Measurements from ENCODE around the gene TLE4.
"Not testable (repeated sequence)": the region's sequence is repeated elsewhere in the genome, so short reads cannot be mapped to it uniquely, and the experiment has no call there.

The TLE4 gene

DNA sequence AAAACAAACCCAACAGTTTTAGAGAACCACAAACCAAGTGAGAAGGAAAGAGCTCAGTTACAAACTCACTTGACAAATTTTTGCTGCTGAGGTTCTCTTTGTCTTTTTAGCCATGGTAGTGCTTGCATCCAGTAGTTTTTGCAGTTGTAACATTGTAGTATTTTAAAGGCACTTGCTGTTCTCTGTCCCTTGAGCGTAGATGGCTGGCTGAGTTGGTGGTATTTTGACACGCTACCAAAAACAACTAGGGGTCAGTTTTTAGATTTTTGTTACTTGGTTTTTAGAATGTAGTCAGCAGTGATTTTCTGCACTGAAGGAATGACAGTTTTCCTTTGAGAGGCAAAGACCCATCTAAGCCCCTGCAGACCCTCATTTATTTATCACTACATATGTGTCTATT lies 58.0 kb downstream of the TLE4 start:
- DNase-seq (ENCODE audit: low read depth) = no peak
- H3K4me3 ChIP-seq (ENCODE audit: low read depth, low read length) = no peak overlapping the region

- H3K4me3 ChIP-seq (ENCODE audit: low read depth, low read length) = no peak overlapping the region
- DNase-seq (ENCODE audit: low read depth) = no peak
These were observed 59.0 kb downstream of the TLE4 start for GRCh38 chr9:79630521-79631403.

GRCh38 chr9:79632060-79632459 lies 60.3 kb downstream of the TLE4 start:
- H3K4me3 ChIP-seq (ENCODE audit: low read depth, low read length) = no peak overlapping the region
- DNase-seq (ENCODE audit: low read depth) = no peak

DNA sequence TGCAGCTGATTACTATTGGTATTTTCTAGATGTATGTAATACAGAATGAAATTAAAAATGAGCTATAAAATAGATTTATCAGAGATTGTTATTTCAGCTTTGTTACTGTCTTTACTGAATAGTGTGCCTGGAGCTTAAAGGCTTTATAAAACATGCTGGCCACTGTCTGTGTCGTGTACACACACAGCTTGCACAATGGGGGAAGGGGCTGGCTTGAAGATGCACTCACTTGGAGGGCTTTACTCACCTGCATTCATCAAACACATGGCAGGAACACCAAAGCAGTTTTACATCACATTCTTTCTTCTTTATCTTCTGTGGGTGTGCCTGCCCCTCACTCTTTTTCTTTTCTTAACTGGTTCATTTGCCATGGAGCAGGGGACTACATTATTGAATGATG lies 60.9 kb downstream of the TLE4 start:
- no peak for DNase-seq (ENCODE audit: low read depth)
- H3K4me3 ChIP-seq (ENCODE audit: low read depth, low read length) = no peak overlapping the region

DNA sequence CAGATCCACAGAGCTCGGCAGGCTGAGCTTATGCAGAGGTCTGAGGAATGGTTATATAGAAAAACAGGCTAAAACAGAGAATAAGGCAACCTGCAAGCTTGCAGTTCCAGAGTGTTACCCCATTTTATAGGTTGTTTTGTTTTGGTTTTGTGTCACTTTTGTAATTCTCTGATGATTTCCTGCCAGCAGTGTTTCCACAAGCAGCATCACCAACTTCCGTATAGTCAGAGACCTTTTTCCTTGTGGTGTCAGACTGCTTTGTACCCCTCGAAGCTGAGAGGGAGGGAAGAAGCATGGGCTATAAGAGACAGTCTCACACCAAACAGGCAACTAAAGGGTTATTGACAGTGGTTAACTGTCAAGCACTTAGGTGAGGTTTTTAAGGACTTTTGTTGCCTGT lies 61.8 kb downstream of the TLE4 start:
- H3K4me3 ChIP-seq (ENCODE audit: low read depth, low read length) = no peak overlapping the region
- DNase-seq (ENCODE audit: low read depth) = no peak

DNA sequence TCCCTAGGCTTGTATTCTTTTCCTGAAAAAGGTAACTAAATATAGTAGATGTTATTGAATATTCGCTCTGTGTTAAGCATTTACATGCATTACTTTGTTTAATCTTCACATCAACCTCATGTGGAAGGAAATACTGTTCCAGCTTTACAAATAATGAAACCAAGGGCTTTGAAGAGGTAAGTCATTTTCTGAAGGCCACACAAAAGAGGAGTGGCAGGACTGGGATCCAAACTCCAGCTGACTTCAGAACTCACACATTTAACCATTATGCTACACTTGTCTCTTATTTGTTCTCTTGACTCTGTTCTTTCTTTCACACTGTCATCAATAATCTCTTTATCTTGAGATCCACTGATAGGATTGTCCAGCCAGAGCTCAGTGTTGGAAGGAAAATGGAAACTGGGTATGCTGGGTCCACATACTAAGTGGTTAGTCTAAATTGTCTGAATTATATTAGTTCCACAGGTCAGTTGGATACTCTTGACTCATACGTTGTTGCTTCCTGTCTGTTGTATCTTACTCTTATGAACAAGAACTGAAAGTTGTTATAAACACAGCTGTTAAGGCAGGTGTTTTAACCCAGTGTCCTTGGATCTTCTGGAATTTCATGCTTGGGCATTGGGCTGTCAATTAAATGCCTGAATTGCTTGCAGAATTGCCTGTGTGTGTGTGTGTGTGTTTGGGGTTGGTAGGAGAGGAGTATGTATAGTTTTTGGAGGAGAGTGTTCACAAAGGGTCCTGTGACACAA lies 65.6 kb downstream of the TLE4 start:
- no peak overlapping the region for H3K4me3 ChIP-seq (ENCODE audit: low read depth, low read length)
- no peak for DNase-seq (ENCODE audit: low read depth)

DNA sequence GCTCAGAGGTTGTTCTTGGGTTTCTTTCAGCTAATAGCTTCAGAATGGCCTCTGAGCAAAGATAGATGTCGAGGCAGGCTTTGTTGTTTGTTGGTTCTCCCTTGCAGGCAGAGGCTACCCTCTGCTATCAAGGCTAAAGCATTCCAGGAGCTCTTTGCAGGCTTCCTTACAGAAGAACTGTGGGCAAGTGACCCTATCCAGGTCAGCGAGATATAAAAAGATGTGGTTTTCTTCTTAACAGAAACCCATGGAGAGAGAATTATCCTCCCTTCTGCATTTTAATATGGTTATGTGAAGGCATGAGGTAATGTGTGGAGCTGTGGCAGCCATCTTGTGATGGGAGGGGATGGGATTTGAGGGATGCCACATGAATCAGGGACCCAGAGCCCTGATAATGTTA lies 67.0 kb downstream of the TLE4 start:
- no peak for DNase-seq (ENCODE audit: low read depth)

DNA sequence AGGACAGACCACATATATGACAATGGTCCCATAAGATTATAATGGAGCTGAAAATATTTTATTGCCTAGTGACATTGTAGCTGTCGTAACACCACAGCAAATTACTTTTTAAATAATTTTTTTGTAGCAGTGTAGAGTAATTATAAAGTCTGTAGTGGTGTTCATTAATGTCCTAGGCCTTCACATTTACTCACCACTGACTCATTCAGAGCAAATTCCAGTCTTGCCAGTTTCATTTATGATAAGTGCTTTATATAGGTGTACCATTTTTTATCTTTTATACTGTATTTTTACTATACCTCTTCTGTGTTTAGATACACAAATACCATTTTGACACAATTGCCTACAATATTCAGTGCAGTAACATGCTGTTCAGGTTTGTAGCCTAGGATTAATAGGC lies 67.6 kb downstream of the TLE4 start:
- H3K4me3 ChIP-seq (ENCODE audit: low read depth, low read length) = no peak overlapping the region
- DNase-seq (ENCODE audit: low read depth) = no peak

More for the DNA sequence above, 67.0 kb downstream of the TLE4 start:
- H3K4me3 ChIP-seq (ENCODE audit: low read depth, low read length) = no peak overlapping the region

GRCh38 chr9:79640067-79640466 lies 68.3 kb downstream of the TLE4 start:
- H3K4me3 ChIP-seq (ENCODE audit: low read depth, low read length); DNase-seq (ENCODE audit: low read depth): not testable (repeated sequence)

GRCh38 chr9:79641070-79641469 lies 69.3 kb downstream of the TLE4 start:
- DNase-seq (ENCODE audit: low read depth) = no peak
- no peak overlapping the region for H3K4me3 ChIP-seq (ENCODE audit: low read depth, low read length)

DNA sequence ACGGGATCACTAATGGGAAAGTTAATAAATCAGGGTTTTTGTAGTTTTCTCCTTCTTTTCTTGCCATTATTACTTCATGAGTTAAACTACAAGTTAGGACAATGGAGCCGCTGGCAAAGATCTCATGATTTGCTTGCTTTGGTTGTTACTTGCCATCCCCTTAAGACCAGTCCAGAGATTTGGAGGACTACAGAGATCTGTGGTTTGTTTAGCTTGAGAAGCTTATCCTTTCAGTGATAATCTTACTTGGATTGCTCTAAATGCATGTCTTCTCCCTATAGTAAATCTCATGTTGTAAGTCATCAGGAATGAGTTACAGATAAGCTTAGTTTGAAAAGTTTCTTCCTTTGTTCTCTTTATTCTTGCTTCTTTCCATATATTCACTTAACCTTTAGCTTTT lies 70.9 kb downstream of the TLE4 start:
- H3K4me3 ChIP-seq (ENCODE audit: low read depth, low read length) = no peak overlapping the region
- no peak for DNase-seq (ENCODE audit: low read depth)

DNA sequence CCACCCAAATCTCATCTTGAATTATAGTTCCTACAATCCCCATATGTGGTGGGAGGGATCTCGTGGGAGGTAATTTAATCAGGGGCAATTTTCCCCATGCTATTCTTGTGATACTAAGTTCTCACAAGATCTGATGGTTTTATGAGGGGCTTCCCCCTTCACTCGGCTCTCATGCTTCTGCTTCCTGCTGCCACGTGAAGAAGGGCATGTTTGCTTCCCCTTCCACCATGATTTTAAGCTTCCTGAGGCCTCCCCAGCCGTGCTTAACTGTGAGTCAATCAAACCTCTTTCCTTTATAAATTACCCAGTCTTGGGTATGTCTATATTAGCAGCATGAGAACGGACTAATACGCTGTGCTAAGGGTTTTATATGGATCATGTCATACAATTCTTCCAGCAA lies 72.3 kb downstream of the TLE4 start:
- H3K4me3 ChIP-seq (ENCODE audit: low read depth, low read length) = no peak overlapping the region
- no peak for DNase-seq (ENCODE audit: low read depth)

- no peak overlapping the region for H3K4me3 ChIP-seq (ENCODE audit: low read depth, low read length)
- DNase-seq (ENCODE audit: low read depth) = no peak
These were observed 72.8 kb downstream of the TLE4 start for GRCh38 chr9:79644601-79645000.

DNA sequence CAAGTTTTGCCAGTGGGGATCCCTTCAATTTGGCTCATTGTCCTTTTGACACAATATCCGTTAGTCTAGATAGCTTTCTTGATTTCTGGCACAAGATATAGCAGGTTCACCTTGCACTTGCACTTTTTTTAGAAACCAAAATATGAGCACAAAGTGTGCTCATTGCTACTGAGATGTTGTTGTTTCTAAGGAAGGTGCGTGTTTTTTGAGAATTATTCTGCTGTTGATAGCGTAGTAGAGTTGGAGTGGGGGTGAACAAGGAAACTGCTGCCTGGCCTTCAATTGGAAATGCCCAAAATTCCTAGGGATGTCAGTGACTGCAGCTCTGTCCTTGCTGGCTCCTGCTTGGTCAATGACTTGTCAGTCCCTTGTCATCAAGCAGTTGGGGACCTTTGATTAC lies 73.3 kb downstream of the TLE4 start:
- no peak overlapping the region for H3K4me3 ChIP-seq (ENCODE audit: low read depth, low read length)

GRCh38 chr9:79646096-79646495 lies 74.3 kb downstream of the TLE4 start:
- H3K4me3 ChIP-seq (ENCODE audit: low read depth, low read length) = no peak overlapping the region
- no peak for DNase-seq (ENCODE audit: low read depth)

More for the DNA sequence above, 73.3 kb downstream of the TLE4 start:
- no peak for DNase-seq (ENCODE audit: low read depth)

DNA sequence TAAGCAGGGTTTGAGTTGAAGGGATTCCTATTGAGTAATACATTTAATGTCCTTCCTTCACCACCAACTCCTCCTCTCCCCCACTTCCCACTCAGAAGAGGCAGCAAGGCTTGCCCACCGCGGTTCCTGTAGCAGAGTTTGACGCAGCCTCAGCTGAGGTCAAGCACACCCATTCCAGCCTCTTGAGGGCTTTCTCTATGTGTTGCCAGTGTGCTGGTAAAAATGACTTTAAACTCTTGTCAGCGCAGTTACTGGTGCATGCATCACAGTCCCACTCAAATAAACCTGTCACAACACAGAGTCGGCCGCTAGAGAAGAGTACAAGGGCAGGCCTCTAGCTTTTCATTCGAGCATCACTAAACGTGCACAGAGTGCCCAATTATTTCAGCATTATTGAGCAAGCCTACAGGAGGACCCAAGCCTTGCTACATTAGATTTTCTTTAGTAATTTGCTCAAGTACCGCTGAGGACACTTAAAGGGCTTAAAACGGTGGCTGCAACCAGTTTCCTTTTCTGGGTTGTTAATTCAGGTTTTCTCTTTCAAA lies 79.6 kb downstream of the TLE4 start:
- H3K4me3 ChIP-seq (ENCODE audit: low read depth, low read length) = no peak overlapping the region
- DNase-seq (ENCODE audit: low read depth) = no peak

DNA sequence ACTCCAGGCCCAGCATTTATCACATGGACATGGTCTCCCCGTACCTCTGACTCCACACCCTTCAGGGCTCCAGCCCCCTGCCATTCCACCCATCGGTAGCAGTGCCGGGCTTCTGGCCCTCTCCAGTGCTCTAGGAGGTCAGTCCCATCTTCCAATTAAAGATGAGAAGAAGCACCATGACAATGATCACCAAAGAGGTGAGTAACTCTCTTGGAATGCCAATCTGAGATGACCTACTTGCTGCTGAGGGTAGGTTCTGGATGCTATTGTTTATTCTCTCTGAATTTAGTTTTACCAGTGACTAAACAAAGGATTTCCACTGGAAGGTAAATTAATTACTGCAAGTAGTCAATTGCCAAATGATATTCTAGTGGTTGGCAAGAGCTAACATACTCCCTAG lies 80.8 kb downstream of the TLE4 start:
- no peak for DNase-seq (ENCODE audit: low read depth)
- H3K4me3 ChIP-seq (ENCODE audit: low read depth, low read length) = no peak overlapping the region

DNA sequence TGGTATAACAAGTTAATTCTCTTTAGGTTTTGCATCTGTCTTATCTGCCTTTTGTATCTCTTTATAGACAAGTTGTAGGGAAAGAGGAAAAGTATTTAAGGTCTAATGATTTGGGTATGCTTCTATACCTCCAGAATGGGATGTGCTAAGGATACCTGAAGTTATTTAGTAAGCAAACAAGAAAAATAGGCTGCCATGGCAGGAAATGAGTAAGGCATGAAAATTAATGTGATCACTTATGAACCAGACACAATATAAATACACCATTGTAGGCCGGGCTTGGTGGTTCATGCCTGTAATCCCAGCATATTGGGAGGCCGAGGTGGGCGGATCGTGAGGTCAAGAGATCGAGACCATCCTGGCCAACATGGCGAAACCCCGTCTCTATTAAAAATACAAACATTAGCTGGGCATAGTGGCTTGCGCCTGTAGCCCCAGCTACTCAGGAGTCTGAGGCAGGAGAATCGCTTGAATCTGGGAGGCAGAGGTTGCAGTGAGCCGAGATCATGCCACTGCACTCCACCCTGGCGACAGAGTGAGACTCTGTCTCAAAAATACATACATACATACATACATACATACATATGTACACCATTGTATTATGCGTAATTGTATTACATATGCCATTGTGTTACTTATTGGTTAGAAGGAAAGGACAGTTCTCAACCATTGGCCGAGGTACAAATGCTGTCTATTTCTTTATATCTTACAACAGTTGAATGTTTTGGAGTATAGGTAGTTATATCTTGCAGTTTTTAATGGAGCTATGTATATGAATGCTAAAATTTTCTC lies 83.0 kb downstream of the TLE4 start:
- not testable (repeated sequence) for H3K4me3 ChIP-seq (ENCODE audit: low read depth, low read length)

DNA sequence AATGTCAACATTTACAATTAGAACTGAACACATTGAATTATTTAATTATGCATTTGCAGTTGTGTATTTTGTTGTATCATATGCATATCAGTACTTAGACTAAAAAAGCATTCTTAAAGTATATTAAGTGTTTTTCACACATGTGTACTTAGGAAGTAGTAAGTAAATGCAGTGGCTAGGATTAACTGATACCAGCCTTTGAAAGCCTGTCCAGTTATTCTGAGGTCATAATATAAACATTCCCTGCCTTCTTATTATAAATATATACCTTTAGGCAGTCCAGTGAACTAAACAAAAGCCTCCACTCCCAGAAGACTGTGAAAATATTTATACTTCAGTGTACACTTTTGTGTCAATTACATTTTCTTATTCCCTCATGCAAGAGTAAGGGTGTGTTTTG lies 83.8 kb downstream of the TLE4 start:
- H3K4me3 ChIP-seq (ENCODE audit: low read depth, low read length) = no peak overlapping the region

More for the DNA sequence above, 83.0 kb downstream of the TLE4 start:
- DNase-seq (ENCODE audit: low read depth) = not testable (repeated sequence)

DNA sequence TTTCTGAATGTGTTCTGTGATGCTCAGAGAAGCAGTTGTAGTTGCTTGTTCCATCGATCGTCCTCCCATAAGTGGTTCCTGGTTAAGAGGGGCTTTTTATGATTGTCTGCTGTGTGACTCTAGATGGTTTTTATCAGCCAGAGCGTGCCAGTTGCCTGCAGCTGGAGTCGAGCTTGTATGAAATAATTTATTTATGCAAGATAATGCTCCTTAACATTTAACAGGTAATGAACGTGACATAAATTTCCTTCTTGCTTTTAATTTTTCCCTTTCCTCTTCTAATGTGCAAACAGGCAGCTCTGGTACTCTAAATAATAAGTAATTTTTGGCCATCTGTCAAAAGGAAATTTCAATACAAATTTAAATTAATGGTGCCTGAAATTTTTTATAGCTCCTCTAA lies 84.4 kb downstream of the TLE4 start:
- DNase-seq (ENCODE audit: low read depth) = no peak
- no peak overlapping the region for H3K4me3 ChIP-seq (ENCODE audit: low read depth, low read length)

More for the DNA sequence above, 83.8 kb downstream of the TLE4 start:
- no peak for DNase-seq (ENCODE audit: low read depth)
